ENCODE measurements around the gene CACNA1D.

DNA sequence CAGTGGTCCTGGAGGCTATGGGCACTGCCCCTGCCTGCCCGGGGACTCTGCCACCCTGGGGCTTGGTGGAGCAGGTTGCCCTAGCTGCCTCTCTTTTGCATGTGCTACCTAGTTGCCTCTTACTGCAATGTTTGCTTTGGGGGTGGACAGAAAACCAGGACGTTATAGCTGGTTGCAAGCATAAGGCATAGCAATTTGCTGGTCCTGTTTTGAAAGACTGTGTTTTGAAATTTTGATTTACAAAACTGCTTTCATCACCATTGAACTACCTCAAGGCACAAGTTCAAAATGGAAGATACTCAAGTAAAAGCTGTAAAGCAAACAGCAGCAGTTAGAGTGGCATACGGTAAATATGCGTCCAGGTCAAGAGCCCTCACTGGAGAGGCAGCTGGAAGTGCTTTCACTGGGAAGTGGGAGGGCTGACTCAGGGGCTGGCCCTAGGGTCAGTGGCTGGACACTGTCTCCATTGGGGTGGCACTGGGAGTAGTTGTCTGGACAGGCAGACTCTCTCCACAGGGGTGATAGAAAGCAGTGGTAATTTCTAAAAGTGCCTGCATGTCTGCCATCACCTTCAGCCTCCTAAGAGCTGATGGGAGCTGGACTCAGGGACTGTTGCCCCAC, 213.7 kb downstream of the CACNA1D start:
- no peak for TF ChIP-seq LEF1 (IDR thresholded peaks at IDR 0.05; ENCODE audit: borderline replicate concordance)
- no peak for TF ChIP-seq ELF4 (IDR thresholded peaks at IDR 0.05)
- no peak for TF ChIP-seq SUZ12 (IDR thresholded peaks at IDR 0.05)
- TF ChIP-seq SP1 (IDR thresholded peaks at IDR 0.05) = no peak
- TF ChIP-seq FOXK2 (IDR thresholded peaks at IDR 0.05) = no peak
- no peak for TF ChIP-seq ARNT (IDR thresholded peaks at IDR 0.05)
- TF ChIP-seq, protein P1, sequence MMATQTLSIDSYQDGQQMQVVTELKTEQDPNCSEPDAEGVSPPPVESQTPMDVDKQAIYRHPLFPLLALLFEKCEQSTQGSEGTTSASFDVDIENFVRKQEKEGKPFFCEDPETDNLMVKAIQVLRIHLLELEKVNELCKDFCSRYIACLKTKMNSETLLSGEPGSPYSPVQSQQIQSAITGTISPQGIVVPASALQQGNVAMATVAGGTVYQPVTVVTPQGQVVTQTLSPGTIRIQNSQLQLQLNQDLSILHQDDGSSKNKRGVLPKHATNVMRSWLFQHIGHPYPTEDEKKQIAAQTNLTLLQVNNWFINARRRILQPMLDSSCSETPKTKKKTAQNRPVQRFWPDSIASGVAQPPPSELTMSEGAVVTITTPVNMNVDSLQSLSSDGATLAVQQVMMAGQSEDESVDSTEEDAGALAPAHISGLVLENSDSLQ (IDR thresholded peaks at IDR 0.05) = no peak
- TF ChIP-seq FOXA1 (IDR thresholded peaks at IDR 0.05) = no peak
- TF ChIP-seq FOXM1 (IDR thresholded peaks at IDR 0.05; ENCODE audit: borderline replicate concordance) = no peak
- no peak for TF ChIP-seq BHLHE40 (IDR thresholded peaks at IDR 0.05; ENCODE audit: borderline replicate concordance)
- no peak for TF ChIP-seq HDGF (IDR thresholded peaks at IDR 0.05; ENCODE audit: borderline replicate concordance)
- TF ChIP-seq CTBP1 (IDR thresholded peaks at IDR 0.05; ENCODE audit: borderline replicate concordance) = no peak
- no peak for TF ChIP-seq TARDBP (IDR thresholded peaks at IDR 0.05)

Data from HEK293T (cell line).